ENCODE results near the gene PCED1B. TPM values are rescaled to one million over a fixed set of nuclear protein-coding genes. Genes with fewer than 3 reads are reported as not detected.
"Not testable (repeated sequence)": the region's sequence is repeated elsewhere in the genome, so short reads cannot be mapped to it uniquely, and the experiment has no call there.

Gene PCED1B
- total RNA-seq, 1 experiment from 2014 or later = 22.8 TPM

DNA sequence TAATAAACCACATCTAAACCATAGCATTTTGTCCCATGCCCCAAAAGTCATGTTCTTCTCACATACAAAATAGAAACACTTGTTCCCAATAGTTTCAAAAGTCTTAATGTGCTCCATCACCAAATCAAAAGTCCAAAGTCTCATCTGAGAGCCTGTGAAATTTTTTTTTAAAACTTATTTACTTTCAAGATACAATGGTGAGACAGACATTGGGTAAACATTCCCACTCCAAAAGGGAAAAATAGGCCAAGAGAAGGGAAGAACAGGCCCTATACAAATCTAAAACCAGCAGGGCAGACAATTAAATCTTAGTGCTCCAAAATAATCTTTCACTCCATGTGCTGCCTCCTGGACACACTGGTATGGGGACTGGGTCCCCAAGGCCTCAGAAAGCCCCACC is 84.7 kb downstream of the PCED1B start:
- no peaks in the 10 kb centered on the region for H3K9me2 ChIP-seq (replicated peaks; ENCODE audit: insufficient read depth, low read length)
- DNase-seq = no peak
- no peaks in the 10 kb centered on the region for H4K20me1 ChIP-seq (ENCODE audit: insufficient read depth, low read depth, low read length)
- H3K27ac ChIP-seq (ENCODE audit: low read length) = no peak overlapping the region
- no peak overlapping the region for H3K4me2 ChIP-seq (ENCODE audit: low read depth, low read length, poor library complexity, severe bottlenecking)
- no peak overlapping the region for H3K9ac ChIP-seq (ENCODE audit: low read length)
- H3K4me3 ChIP-seq (ENCODE audit: low read length) = no peak overlapping the region
- no peaks in the 10 kb centered on the region for H3K27me3 ChIP-seq (ENCODE audit: low read length)
- H3K4me1 ChIP-seq (ENCODE audit: low read length) = no peaks in the 10 kb centered on the region
- H3K9me3 ChIP-seq (ENCODE audit: low read length) = no peaks in the 10 kb centered on the region
- H3K79me2 ChIP-seq (ENCODE audit: low read length) = no peaks in the 10 kb centered on the region
- H3K36me3 ChIP-seq (ENCODE audit: insufficient read depth, low read length) = no peaks in the 10 kb centered on the region
- H2AFZ ChIP-seq (ENCODE audit: low read length) = no peak overlapping the region

DNA sequence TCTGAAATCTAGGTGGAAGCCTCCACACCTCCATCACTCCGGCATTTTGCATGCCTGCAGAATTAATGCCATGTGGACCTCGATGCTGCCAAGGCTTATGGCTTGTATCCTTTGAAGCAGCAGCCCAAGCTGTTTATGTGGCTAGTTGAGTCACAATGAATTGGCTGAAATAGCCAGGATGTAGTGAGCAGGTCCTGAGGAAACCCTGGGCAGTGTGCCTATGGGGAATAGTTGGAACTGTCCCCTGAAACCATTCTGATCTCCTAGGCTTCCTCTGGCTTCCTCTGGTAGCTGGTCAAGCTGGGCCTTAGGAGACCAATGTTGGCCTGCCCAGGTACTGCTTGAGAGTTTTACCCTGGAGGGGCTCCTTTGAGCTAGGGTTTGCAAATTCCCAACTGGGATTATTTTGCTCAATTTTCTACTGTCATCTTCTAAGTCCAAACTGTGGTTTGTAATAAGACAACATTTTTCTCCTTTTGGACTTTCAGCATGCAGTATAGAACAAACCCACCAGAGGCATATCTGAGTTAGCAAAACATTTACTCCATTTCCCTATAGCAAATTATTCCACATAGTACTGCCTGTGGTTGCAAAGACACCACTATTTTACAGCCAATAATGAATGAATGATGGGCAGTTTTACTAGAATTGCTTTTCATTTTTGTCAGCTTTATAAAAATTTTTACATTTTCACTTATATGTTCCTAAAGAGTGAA is 85.5 kb downstream of the PCED1B start:
- no peaks in the 10 kb centered on the region for H3K36me3 ChIP-seq (ENCODE audit: insufficient read depth, low read length)
- H3K4me3 ChIP-seq (ENCODE audit: low read length) = no peak overlapping the region
- no peaks in the 10 kb centered on the region for H3K79me2 ChIP-seq (ENCODE audit: low read length)
- H3K9ac ChIP-seq (ENCODE audit: low read length) = no peak overlapping the region
- no peak overlapping the region for H3K4me2 ChIP-seq (ENCODE audit: low read depth, low read length, poor library complexity, severe bottlenecking)
- H4K20me1 ChIP-seq (ENCODE audit: insufficient read depth, low read depth, low read length) = no peaks in the 10 kb centered on the region
- H3K4me1 ChIP-seq (ENCODE audit: low read length) = no peaks in the 10 kb centered on the region
- H3K9me3 ChIP-seq (ENCODE audit: low read length) = no peaks in the 10 kb centered on the region
- no peak for DNase-seq
- no peaks in the 10 kb centered on the region for H3K27me3 ChIP-seq (ENCODE audit: low read length)
- H3K9me2 ChIP-seq (replicated peaks; ENCODE audit: insufficient read depth, low read length) = no peaks in the 10 kb centered on the region
- H2AFZ ChIP-seq (ENCODE audit: low read length) = no peak overlapping the region
- H3K27ac ChIP-seq (ENCODE audit: low read length) = no peak overlapping the region

- Histone ChIP-seq H3K9ac (ENCODE audit: low read length) (no peak overlapping the region), H3K4me1 (ENCODE audit: low read length) (no peaks in the 10 kb centered on the region), H3K27me3 (ENCODE audit: low read length) (no peaks in the 10 kb centered on the region), H3K36me3 (ENCODE audit: insufficient read depth, low read length) (no peaks in the 10 kb centered on the region), H3K4me2 (ENCODE audit: low read depth, low read length, poor library complexity, severe bottlenecking) (no peak overlapping the region), H3K79me2 (ENCODE audit: low read length) (no peaks in the 10 kb centered on the region), H4K20me1 (ENCODE audit: insufficient read depth, low read depth, low read length) (no peaks in the 10 kb centered on the region), H2AFZ (ENCODE audit: low read length) (no peak overlapping the region), H3K27ac (ENCODE audit: low read length) (no peak overlapping the region), H3K9me2 (replicated peaks; ENCODE audit: insufficient read depth, low read length) (no peaks in the 10 kb centered on the region), H3K9me3 (ENCODE audit: low read length) (no peaks in the 10 kb centered on the region), H3K4me3 (ENCODE audit: low read length) (no peak overlapping the region)
- DNase-seq = no peak
These were observed 86.5 kb downstream of the PCED1B start for GRCh38 chr12:47165934-47166333.

DNA sequence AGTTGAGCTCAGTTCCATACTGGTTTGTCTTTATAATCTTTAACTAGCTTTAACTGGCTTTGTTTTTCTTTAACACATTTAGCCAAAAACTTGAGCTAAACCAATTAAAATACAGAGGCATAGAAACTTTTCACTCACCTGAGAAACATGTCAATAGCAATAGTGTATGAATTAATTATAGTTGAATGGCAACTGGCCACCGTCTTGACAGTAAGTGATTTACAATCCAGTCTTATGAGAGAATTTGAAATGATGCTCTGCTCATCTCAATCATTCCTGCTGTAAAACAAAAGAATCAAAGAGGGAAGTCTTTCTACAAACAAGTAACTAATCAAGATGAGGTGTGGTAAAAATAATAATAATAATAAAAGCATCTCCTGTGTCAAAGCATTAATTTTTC is 86.9 kb downstream of the PCED1B start:
- H3K27me3 ChIP-seq (ENCODE audit: low read length) = no peaks in the 10 kb centered on the region
- H3K79me2 ChIP-seq (ENCODE audit: low read length) = no peaks in the 10 kb centered on the region
- peaks cover under 1% of the 10 kb centered on the region for H3K4me1 ChIP-seq (ENCODE audit: low read length)
- H3K9ac ChIP-seq (ENCODE audit: low read length) = no peak overlapping the region
- H3K4me3 ChIP-seq (ENCODE audit: low read length) = no peak overlapping the region
- no peaks in the 10 kb centered on the region for H3K36me3 ChIP-seq (ENCODE audit: insufficient read depth, low read length)
- no peaks in the 10 kb centered on the region for H4K20me1 ChIP-seq (ENCODE audit: insufficient read depth, low read depth, low read length)
- H3K9me3 ChIP-seq (ENCODE audit: low read length) = no peaks in the 10 kb centered on the region
- H3K4me2 ChIP-seq (ENCODE audit: low read depth, low read length, poor library complexity, severe bottlenecking) = no peak overlapping the region
- DNase-seq = no peak
- H2AFZ ChIP-seq (ENCODE audit: low read length) = no peak overlapping the region
- H3K27ac ChIP-seq (ENCODE audit: low read length) = no peak overlapping the region
- no peaks in the 10 kb centered on the region for H3K9me2 ChIP-seq (replicated peaks; ENCODE audit: insufficient read depth, low read length)

DNA sequence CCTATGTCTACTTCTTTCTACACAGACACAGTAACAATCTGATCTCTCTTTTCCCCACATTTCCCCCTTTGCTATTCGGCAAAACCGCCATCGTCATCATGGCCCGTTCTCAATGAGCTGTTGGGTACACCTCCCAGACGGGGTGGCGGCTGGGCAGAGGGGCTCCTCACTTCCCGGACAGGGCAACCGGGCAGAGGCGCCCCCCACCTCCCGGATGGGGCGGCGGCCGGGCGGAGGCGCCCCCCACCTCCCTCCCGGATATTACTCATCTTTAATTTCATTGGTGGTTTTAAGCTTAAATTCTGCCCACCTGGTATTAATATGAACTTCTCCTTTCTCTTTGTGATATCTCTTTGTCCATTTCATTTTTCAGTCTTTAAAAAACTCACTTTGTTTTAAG is 90.9 kb downstream of the PCED1B start:
- H3K79me2 ChIP-seq (ENCODE audit: low read length); H3K9me2 ChIP-seq (replicated peaks; ENCODE audit: insufficient read depth, low read length); H3K36me3 ChIP-seq (ENCODE audit: insufficient read depth, low read length); H3K4me2 ChIP-seq (ENCODE audit: low read depth, low read length, poor library complexity, severe bottlenecking); H3K27ac ChIP-seq (ENCODE audit: low read length); H3K9me3 ChIP-seq (ENCODE audit: low read length); H2AFZ ChIP-seq (ENCODE audit: low read length); H3K4me3 ChIP-seq (ENCODE audit: low read length); DNase-seq; H3K27me3 ChIP-seq (ENCODE audit: low read length); H4K20me1 ChIP-seq (ENCODE audit: insufficient read depth, low read depth, low read length); H3K9ac ChIP-seq (ENCODE audit: low read length): not testable (repeated sequence)
- peaks cover 15% of the 10 kb centered on the region for H3K4me1 ChIP-seq (ENCODE audit: low read length)

DNA sequence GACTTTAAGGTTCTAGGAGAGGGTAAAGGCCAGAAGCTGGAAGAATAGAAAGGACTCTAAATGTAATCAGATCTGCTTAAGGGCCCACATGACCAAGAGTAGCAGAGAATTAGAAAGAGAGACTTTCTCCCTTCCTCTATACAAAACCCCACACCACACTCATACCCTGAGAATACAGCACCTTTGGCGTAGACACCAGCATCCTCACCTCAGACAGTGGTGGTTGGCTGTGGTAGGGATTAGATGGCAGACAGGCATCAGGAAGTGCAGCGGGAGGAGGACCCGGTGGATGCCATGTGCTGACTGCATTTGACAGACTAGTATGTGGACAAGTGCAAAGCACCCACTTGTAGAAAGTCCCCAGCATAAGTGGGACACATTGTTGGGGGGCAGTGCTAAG is 98.6 kb downstream of the PCED1B start:
- no peak for DNase-seq
- H3K27me3 ChIP-seq (ENCODE audit: low read length) = no peaks in the 10 kb centered on the region
- no peak overlapping the region for H3K4me2 ChIP-seq (ENCODE audit: low read depth, low read length, poor library complexity, severe bottlenecking)
- H3K79me2 ChIP-seq (ENCODE audit: low read length) = no peaks in the 10 kb centered on the region
- no peak overlapping the region for H3K9ac ChIP-seq (ENCODE audit: low read length)
- peaks cover 28% of the 10 kb centered on the region for H3K4me1 ChIP-seq (ENCODE audit: low read length)
- H3K9me2 ChIP-seq (replicated peaks; ENCODE audit: insufficient read depth, low read length) = no peaks in the 10 kb centered on the region
- no peak overlapping the region for H2AFZ ChIP-seq (ENCODE audit: low read length)
- H3K4me3 ChIP-seq (ENCODE audit: low read length) = no peak overlapping the region
- no peaks in the 10 kb centered on the region for H3K9me3 ChIP-seq (ENCODE audit: low read length)
- no peaks in the 10 kb centered on the region for H4K20me1 ChIP-seq (ENCODE audit: insufficient read depth, low read depth, low read length)
- no peak overlapping the region for H3K27ac ChIP-seq (ENCODE audit: low read length)
- no peaks in the 10 kb centered on the region for H3K36me3 ChIP-seq (ENCODE audit: insufficient read depth, low read length)

GRCh38 chr12:47182164-47182938 is 102.9 kb downstream of the PCED1B start:
- not testable (repeated sequence) for H2AFZ ChIP-seq (ENCODE audit: low read length); H3K36me3 ChIP-seq (ENCODE audit: insufficient read depth, low read length); H3K9ac ChIP-seq (ENCODE audit: low read length); H3K4me3 ChIP-seq (ENCODE audit: low read length); DNase-seq; H3K9me2 ChIP-seq (replicated peaks; ENCODE audit: insufficient read depth, low read length); H4K20me1 ChIP-seq (ENCODE audit: insufficient read depth, low read depth, low read length); H3K79me2 ChIP-seq (ENCODE audit: low read length); H3K9me3 ChIP-seq (ENCODE audit: low read length); H3K27me3 ChIP-seq (ENCODE audit: low read length)
- H3K4me2 ChIP-seq (ENCODE audit: low read depth, low read length, poor library complexity, severe bottlenecking) = peak overlapping the region; percentile 23
- H3K4me1 ChIP-seq (ENCODE audit: low read length) = peaks cover 49% of the 10 kb centered on the region
- H3K27ac ChIP-seq (ENCODE audit: low read length) = 0 out of 2 replicates have a peak overlapping the region, but pooled peaks have one; percentile 29

GRCh38 chr12:47184229-47184628 is 104.8 kb downstream of the PCED1B start:
- H3K27ac ChIP-seq (ENCODE audit: low read length) = no peak overlapping the region
- no peaks in the 10 kb centered on the region for H3K79me2 ChIP-seq (ENCODE audit: low read length)
- H4K20me1 ChIP-seq (ENCODE audit: insufficient read depth, low read depth, low read length) = no peaks in the 10 kb centered on the region
- H3K27me3 ChIP-seq (ENCODE audit: low read length) = no peaks in the 10 kb centered on the region
- no peaks in the 10 kb centered on the region for H3K9me2 ChIP-seq (replicated peaks; ENCODE audit: insufficient read depth, low read length)
- no peak overlapping the region for H3K4me2 ChIP-seq (ENCODE audit: low read depth, low read length, poor library complexity, severe bottlenecking)
- no peaks in the 10 kb centered on the region for H3K9me3 ChIP-seq (ENCODE audit: low read length)
- H3K36me3 ChIP-seq (ENCODE audit: insufficient read depth, low read length) = no peaks in the 10 kb centered on the region
- H3K9ac ChIP-seq (ENCODE audit: low read length) = no peak overlapping the region
- no peak overlapping the region for H2AFZ ChIP-seq (ENCODE audit: low read length)
- DNase-seq = no peak
- H3K4me1 ChIP-seq (ENCODE audit: low read length) = peaks cover 43% of the 10 kb centered on the region
- no peak overlapping the region for H3K4me3 ChIP-seq (ENCODE audit: low read length)
